Mesendoderm (in vitro differentiated cells): ENCODE results near the gene IL7R. TPM values are rescaled to one million over a fixed set of nuclear protein-coding genes. Genes with fewer than 3 reads are reported as not detected.

ENCODE experiments used
- DNase-seq: peaks from one replicate; pipeline ENCODE4 v3.0.0; 2013
- H2AK5ac ChIP-seq: 2 replicates; pipeline ENCODE4 v1.6.1; 2013; ENCODE audit warnings: low read length, inconsistent platforms
- H2BK120ac ChIP-seq: 2 replicates; pipeline ENCODE4 v1.6.1; 2013; ENCODE audit warnings: low read depth, mild to moderate bottlenecking, low read length, moderate library complexity, mixed read lengths
- H2BK15ac ChIP-seq: replicated peaks from 2 replicates; pipeline ENCODE4 v1.6.1; 2013; ENCODE audit warnings: low read depth, mild to moderate bottlenecking, moderate library complexity
- H2BK5ac ChIP-seq: 2 replicates; pipeline ENCODE4 v1.6.1; 2013; ENCODE audit warnings: low read length, inconsistent platforms
- H3K18ac ChIP-seq: 2 replicates; pipeline ENCODE4 v1.6.1; 2013; ENCODE audit warnings: mild to moderate bottlenecking, low read length, mixed read lengths
- H3K23ac ChIP-seq: one replicate; pipeline ENCODE4 v1.6.1; 2013; ENCODE audit warnings: low read length
- H3K27ac ChIP-seq: 2 replicates; pipeline ENCODE4 v1.5.1; 2013; ENCODE audit warnings: low read depth, mild to moderate bottlenecking, inconsistent platforms, low read length, moderate library complexity
- H3K27me3 ChIP-seq: 2 replicates; pipeline ENCODE4 v1.6.1; 2013; ENCODE audit warnings: low read length, control low read depth, mild to moderate bottlenecking, inconsistent platforms; ENCODE audit not compliant: insufficient read depth, poor library complexity
- H3K36me3 ChIP-seq: 2 replicates; pipeline ENCODE4 v1.6.1; 2013; ENCODE audit warnings: low read length, inconsistent platforms; ENCODE audit not compliant: control insufficient read depth, insufficient read depth
- H3K4ac ChIP-seq: one replicate; pipeline ENCODE4 v1.6.1; 2013; ENCODE audit warnings: low read depth, mild to moderate bottlenecking, low read length, moderate library complexity
- H3K4me1 ChIP-seq: 2 replicates; pipeline ENCODE4 v1.6.1; 2013; ENCODE audit warnings: low read depth, low read length, inconsistent platforms; ENCODE audit not compliant: control insufficient read depth
- H3K4me2 ChIP-seq: 2 replicates; pipeline ENCODE4 v1.6.1; 2013; ENCODE audit warnings: low read length
- H3K4me3 ChIP-seq: 2 replicates; pipeline ENCODE4 v1.5.1; 2013; ENCODE audit warnings: mild to moderate bottlenecking, low read length
- H3K56ac ChIP-seq: one replicate; pipeline ENCODE4 v1.6.1; 2013; ENCODE audit warnings: low read length
- H3K79me1 ChIP-seq: 2 replicates; pipeline ENCODE4 v1.6.1; 2013; ENCODE audit warnings: low read length, inconsistent platforms
- H3K79me2 ChIP-seq: 2 replicates; pipeline ENCODE4 v1.6.1; 2013; ENCODE audit warnings: mild to moderate bottlenecking, low read length; ENCODE audit not compliant: control insufficient read depth, insufficient read depth
- H3K9ac ChIP-seq: 2 replicates; pipeline ENCODE4 v1.6.1; 2013; ENCODE audit warnings: low read length, inconsistent platforms
- H4K5ac ChIP-seq: one replicate; pipeline ENCODE4 v1.6.1; 2013; ENCODE audit warnings: low read length
- H4K8ac ChIP-seq: one replicate; pipeline ENCODE4 v1.6.1; 2013; ENCODE audit warnings: low read depth, mild to moderate bottlenecking, control low read depth, low read length, moderate library complexity
- WGBS: extraction: QIAGEN DNeasy Blood & Tissue Kit; methylation state at CpG from one replicate; pipeline ENCODE4 v1.1.7; 2013; ENCODE audit warnings: low lambda C conversion rate, missing lambda C conversion rate; ENCODE audit not compliant: insufficient coverage; ENCODE audit errors: extremely low coverage; 5-methylcytosine and 5-hydroxymethylcytosine counted together
- polyA plus RNA-seq, 2 experiments: library from polyadenylated mRNA; stranded (reverse); fragments of 200-250 nt; gene quantifications; one replicate each; pipeline ENCODE4 v1.2.3, GENCODE V29; 2013

Gene IL7R, protein sequence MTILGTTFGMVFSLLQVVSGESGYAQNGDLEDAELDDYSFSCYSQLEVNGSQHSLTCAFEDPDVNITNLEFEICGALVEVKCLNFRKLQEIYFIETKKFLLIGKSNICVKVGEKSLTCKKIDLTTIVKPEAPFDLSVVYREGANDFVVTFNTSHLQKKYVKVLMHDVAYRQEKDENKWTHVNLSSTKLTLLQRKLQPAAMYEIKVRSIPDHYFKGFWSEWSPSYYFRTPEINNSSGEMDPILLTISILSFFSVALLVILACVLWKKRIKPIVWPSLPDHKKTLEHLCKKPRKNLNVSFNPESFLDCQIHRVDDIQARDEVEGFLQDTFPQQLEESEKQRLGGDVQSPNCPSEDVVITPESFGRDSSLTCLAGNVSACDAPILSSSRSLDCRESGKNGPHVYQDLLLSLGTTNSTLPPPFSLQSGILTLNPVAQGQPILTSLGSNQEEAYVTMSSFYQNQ
- under 0.01 TPM for polyA plus RNA-seq (2013, experiment 1 of 2)
- polyA plus RNA-seq (2013, experiment 2 of 2): 0.04 TPM

DNA sequence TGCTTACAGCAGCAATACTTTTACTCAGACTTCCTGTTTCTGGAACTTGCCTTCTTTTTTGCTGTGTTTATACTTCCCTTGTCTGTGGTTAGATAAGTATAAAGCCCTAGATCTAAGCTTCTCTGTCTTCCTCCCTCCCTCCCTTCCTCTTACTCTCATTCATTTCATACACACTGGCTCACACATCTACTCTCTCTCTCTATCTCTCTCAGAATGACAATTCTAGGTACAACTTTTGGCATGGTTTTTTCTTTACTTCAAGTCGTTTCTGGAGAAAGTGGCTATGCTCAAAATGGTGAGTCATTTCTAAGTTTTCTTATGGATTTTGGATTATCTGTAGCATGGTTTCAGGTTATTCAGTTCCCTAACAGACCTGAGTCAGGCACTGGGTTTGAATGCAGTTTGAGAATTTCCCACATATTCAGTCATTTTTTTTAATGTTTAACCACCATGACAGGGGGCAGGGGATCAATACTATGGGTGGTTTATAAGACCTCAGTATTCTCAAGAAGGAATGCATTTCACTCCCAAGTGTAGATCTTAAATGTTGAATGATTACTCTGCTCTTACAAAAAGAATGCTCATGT lies at the start of gene IL7R:
Gene IL7R (plus strand): TSS at position 127 of the 587 bp plus-strand sequence. CDS start 87 bp downstream, at position 214.
- DNase-seq: no peak
- Histone ChIP-seq H3K36me3 (no peaks in the 10 kb centered on the region), H3K27me3 (no peaks in the 10 kb centered on the region), H4K8ac (no peak within 1 kb of the TSS), H3K27ac (no peak within 1 kb of the TSS), H3K9ac (no peak within 1 kb of the TSS), H4K5ac (no peak within 1 kb of the TSS), H3K4me2 (no peak within 1 kb of the TSS), H3K4me1 (no peaks in the 10 kb centered on the region), H3K56ac (no peak within 1 kb of the TSS), H3K23ac (no peak within 1 kb of the TSS), H2AK5ac (no peak within 1 kb of the TSS), H2BK120ac (no peak within 1 kb of the TSS), H2BK15ac (no peak within 1 kb of the TSS), H2BK5ac (no peak within 1 kb of the TSS), H3K4ac (no peak within 1 kb of the TSS), H3K79me2 (no peaks in the 10 kb centered on the region), H3K4me3 (no peak within 1 kb of the TSS), H3K18ac (no peak within 1 kb of the TSS), H3K79me1 (no peaks in the 10 kb centered on the region)
- no CpG with 5 or more reads among the region's 1 CpG for WGBS

DNA sequence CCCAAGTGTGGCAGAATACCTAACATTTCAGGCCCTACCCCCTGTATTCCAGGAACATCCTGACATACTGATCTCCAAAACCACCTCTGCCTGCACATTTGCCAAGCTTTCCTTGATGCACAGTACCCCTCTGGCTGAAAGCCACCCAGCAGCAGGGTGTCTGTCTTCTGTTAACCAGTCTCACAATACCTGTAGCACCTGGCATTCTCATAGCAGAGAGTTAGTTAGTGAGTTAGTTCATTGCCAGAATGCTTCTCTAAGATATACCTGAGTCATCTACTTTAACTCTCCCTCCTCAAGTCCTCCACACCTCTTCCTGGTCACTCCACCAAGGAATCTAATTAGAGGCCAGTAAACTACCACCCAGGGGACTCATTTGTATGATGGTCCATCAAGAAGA lies 46.1 kb upstream of the IL7R start:
- H4K5ac ChIP-seq: no peak overlapping the region
- H3K18ac ChIP-seq: no peak overlapping the region
- H3K23ac ChIP-seq: no peak overlapping the region
- H2BK120ac ChIP-seq: no peak overlapping the region
- no peak overlapping the region for H3K4me3 ChIP-seq
- no peak overlapping the region for H4K8ac ChIP-seq
- no peak for DNase-seq
- H3K79me1 ChIP-seq: no peaks in the 10 kb centered on the region
- no peaks in the 10 kb centered on the region for H3K27me3 ChIP-seq
- H3K4me1 ChIP-seq: no peaks in the 10 kb centered on the region
- H2BK15ac ChIP-seq: no peak overlapping the region
- no peak overlapping the region for H2AK5ac ChIP-seq
- no peak overlapping the region for H3K27ac ChIP-seq
- no peak overlapping the region for H3K9ac ChIP-seq
- no peaks in the 10 kb centered on the region for H3K79me2 ChIP-seq
- H3K4ac ChIP-seq: no peak overlapping the region
- no peak overlapping the region for H3K56ac ChIP-seq
- H3K36me3 ChIP-seq: no peaks in the 10 kb centered on the region
- no peak overlapping the region for H3K4me2 ChIP-seq
- H2BK5ac ChIP-seq: no peak overlapping the region

DNA sequence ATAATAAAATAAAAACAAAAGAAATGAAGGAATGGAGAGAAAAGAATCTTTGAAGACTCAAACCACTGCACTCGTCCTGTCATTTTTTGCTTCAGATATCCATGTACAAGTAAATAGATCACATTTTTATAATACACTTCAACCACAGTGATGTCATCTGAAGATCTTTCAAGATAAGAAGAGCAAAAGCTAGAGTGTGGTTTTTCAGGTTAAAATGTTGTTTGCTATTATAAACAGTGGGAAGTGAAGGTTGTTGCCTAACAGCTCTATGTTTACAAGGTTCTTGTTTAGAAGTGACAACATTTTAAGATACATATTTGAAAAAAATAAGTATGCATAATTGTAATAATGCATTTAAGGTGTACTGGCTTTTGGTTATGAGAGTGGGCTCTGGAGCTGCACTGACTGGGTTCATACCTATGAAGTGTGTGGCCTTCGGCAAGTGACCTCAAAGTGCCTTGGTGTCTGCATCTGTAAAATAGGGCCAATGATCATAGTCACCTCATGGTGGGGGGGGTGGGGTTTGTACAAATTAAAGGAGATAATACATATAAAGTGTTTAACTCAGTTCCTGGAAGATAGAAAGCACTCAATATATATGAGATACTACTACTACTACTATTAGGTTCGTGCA lies 45.5 kb upstream of the IL7R start:
- H3K36me3 ChIP-seq: no peaks in the 10 kb centered on the region
- no peaks in the 10 kb centered on the region for H3K79me1 ChIP-seq
- no peak overlapping the region for H2BK120ac ChIP-seq
- H3K27ac ChIP-seq: no peak overlapping the region
- no peak overlapping the region for H2AK5ac ChIP-seq
- H3K4ac ChIP-seq: no peak overlapping the region
- no peak overlapping the region for H3K9ac ChIP-seq
- WGBS: no CpG with 5 or more reads among the region's 3 CpGs
- H3K4me3 ChIP-seq: no peak overlapping the region
- no peaks in the 10 kb centered on the region for H3K4me1 ChIP-seq
- no peak overlapping the region for H3K4me2 ChIP-seq
- H3K79me2 ChIP-seq: no peaks in the 10 kb centered on the region
- H3K18ac ChIP-seq: no peak overlapping the region
- no peak overlapping the region for H3K23ac ChIP-seq
- H2BK5ac ChIP-seq: no peak overlapping the region
- H3K27me3 ChIP-seq: no peaks in the 10 kb centered on the region
- no peak overlapping the region for H4K5ac ChIP-seq
- no peak for DNase-seq
- H4K8ac ChIP-seq: no peak overlapping the region
- no peak overlapping the region for H3K56ac ChIP-seq
- no peak overlapping the region for H2BK15ac ChIP-seq

DNA sequence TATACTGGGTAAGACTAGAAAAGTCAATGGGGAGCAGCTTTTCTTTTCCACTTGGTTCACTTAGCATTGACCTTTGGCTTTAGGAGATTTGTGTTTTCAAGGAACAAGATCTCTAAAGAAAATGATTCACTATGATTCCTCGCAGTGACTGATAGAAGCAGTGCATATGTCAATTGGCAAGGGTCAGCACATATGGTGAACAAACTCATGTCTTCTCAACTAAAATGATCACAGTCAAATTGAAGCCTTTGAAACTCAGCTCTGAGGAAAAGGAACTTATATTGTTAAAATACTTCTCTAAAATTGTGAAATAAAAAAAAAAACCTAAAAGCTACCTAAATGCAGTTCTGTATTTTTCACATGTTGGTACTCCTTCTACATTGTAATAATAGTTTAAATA lies 43.2 kb upstream of the IL7R start:
- no peak overlapping the region for H3K4me2 ChIP-seq
- H3K4me1 ChIP-seq: peaks cover 2% of the 10 kb centered on the region
- no CpG with 5 or more reads among the region's 1 CpG for WGBS

DNA sequence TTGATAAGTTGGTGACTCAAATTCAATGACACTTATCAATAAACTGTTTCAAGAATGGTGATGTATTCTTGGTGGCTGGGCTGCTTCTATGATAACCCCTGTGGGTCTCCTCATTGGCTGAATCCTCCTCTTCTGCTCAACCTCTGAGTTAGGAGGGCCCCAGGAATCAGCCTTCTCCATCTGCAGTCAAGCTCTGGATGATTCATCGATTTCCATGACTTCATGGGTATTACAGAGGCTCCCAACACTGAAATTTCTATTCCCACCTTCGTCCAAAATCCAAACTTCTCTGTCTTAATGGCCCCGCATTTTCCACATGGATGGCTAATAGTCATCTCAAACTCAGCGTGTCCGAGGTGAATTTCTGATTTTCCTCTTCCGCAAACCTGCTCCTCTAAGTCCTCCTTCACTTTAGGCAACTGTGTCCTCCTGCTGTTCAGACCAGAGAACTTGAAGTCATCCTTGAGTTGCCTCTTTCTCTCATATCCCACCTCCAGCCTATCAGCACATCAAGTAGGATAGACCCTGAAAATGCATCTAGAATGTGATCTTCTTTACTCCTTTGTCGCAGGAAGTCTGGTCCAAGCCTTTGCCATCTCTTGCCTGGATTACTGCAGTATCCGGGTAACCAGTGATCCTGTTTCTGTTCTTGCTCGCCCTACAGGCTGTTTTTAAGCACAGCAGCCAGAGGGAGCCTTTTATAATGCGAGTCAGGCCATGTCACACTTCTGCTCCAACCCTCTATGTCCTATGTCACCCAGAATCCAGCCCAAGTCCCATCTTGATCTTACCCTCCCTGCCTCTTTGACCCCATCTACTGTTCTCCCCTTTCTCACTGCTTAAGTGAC lies 41.4 kb upstream of the IL7R start:
- no peak overlapping the region for H3K4me3 ChIP-seq
- H2BK15ac ChIP-seq: no peak overlapping the region
- H2BK5ac ChIP-seq: no peak overlapping the region
- H3K27ac ChIP-seq: no peak overlapping the region
- no peak overlapping the region for H3K18ac ChIP-seq
- H3K79me1 ChIP-seq: no peaks in the 10 kb centered on the region
- no peak overlapping the region for H4K8ac ChIP-seq
- H3K36me3 ChIP-seq: no peaks in the 10 kb centered on the region
- H3K4me1 ChIP-seq: peaks cover 2% of the 10 kb centered on the region
- DNase-seq: peak; percentile 68
- no peak overlapping the region for H3K4me2 ChIP-seq
- no peak overlapping the region for H3K4ac ChIP-seq
- H3K79me2 ChIP-seq: no peaks in the 10 kb centered on the region
- no peaks in the 10 kb centered on the region for H3K27me3 ChIP-seq
- WGBS: no CpG with 5 or more reads among the region's 10 CpGs
- no peak overlapping the region for H2AK5ac ChIP-seq
- H3K9ac ChIP-seq: no peak overlapping the region
- no peak overlapping the region for H3K23ac ChIP-seq
- H3K56ac ChIP-seq: no peak overlapping the region
- no peak overlapping the region for H4K5ac ChIP-seq
- no peak overlapping the region for H2BK120ac ChIP-seq

More for the DNA sequence above, 43.2 kb upstream of the IL7R start:
- H4K8ac ChIP-seq: no peak overlapping the region
- H2BK15ac ChIP-seq: no peak overlapping the region
- H3K18ac ChIP-seq: no peak overlapping the region
- H4K5ac ChIP-seq: no peak overlapping the region
- no peak overlapping the region for H2BK5ac ChIP-seq
- no peaks in the 10 kb centered on the region for H3K79me2 ChIP-seq
- no peaks in the 10 kb centered on the region for H3K79me1 ChIP-seq
- no peak overlapping the region for H3K4ac ChIP-seq
- no peak overlapping the region for H3K4me3 ChIP-seq
- no peak overlapping the region for H3K27ac ChIP-seq
- H2AK5ac ChIP-seq: no peak overlapping the region
- DNase-seq: no peak
- no peaks in the 10 kb centered on the region for H3K36me3 ChIP-seq
- no peak overlapping the region for H3K23ac ChIP-seq
- no peak overlapping the region for H3K56ac ChIP-seq
- H3K27me3 ChIP-seq: no peaks in the 10 kb centered on the region
- H2BK120ac ChIP-seq: no peak overlapping the region
- H3K9ac ChIP-seq: no peak overlapping the region
